Measurements from ENCODE around the gene TRIM52. TPM values are rescaled to one million over a fixed set of nuclear protein-coding genes. Genes with fewer than 3 reads are reported as not detected.

TRIM52 gene
- total and polyA plus RNA-seq, 2 of the 4 experiments (the other 2 are of a cell fraction), result 2.3 to 6.9 TPM

DNA sequence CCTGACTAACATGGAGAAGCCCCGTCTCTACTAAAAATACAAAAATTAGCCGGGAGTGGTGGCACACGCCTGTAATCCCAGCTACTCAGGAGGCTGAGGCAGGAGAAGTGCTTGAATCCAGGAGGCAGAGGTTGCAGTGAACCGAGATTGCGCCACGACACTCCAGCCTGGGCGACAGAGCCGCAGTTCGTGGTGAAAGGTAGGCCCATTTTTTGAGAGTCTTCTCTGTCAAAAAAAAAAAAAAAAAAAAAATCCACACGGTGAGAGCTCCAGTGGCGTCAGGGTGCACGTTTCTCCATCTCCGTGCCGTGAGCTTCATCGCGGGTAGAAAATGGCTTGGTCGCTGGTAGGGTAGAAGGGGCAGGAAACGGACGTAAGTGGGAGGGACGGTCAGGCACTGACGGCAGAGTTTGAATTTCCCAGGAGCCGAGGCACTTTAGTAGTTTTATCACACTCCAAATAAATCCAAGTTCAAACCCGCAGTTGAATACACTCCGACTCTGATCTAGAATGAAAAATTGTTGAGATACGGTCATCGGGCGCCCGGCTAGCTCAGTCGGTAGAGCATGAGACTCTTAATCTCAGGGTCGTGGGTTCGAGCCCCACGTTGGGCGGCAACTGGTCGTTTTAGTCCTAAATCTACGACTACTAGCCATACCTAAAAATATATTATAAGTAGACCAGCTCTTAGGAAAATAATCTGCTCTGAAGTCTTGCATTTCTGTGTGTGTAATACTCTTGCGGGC, 53.6 kb downstream of the TRIM52 start:
- no TSS peak for BruUV-seq (replicated peaks)
- dilution Hi-C loops (cut with HindIII; ENCODE audit: low sequenced_read_pairs, unreplicated experiment), result no loop called here
- no CpG with 5 or more reads among the region's 36 CpGs for WGBS, 2 experiments (ENCODE audit: extremely low coverage in 2 of 2, insufficient read length in 1 of 2)

More for the DNA sequence above, 53.6 kb downstream of the TRIM52 start:
- Histone ChIP-seq H3K36me3 (ENCODE audit: control insufficient read depth, insufficient read depth, low read length) (no peaks in the 10 kb centered on the region), H3K9me1 (ENCODE audit: insufficient read depth, low read length) (0 out of 2 replicates have a peak, but pooled peaks cover 6% of the 10 kb centered on the region), H3K18ac (ENCODE audit: low read depth, low read length) (no peak overlapping the region), H4K5ac (ENCODE audit: low read depth, low read length) (no peak overlapping the region), H3K23ac (ENCODE audit: low read depth, low read length) (no peak overlapping the region), H4K91ac (ENCODE audit: insufficient read depth, low read depth, low read length) (no peak overlapping the region; the same call in 1 of the 2 replicates), H2AK9ac (replicated peaks; ENCODE audit: low read depth, low read length, poor library complexity) (peak overlapping the region; percentile 95), H3K79me1 (ENCODE audit: low read depth in 1 of 2, low read length in 2 of 2) (no peaks in the 10 kb centered on the region), H3K14ac (replicated peaks; ENCODE audit: low read depth, low read length) (peak overlapping the region; percentile 27), H3K9me3 (ENCODE audit: control insufficient read depth, insufficient read depth, low read length) (no peaks in the 10 kb centered on the region), H2AK5ac (ENCODE audit: low read depth, low read length) (peak overlapping the region; percentile 17; the same call in 1 of the 2 replicates), H3K9ac (ENCODE audit: low read depth, low read length) (peak overlapping the region; percentile 59), H2BK120ac (ENCODE audit: low read depth, low read length) (no peak overlapping the region), H3K4ac (ENCODE audit: low read depth, low read length) (0 out of 2 replicates have a peak overlapping the region, but pooled peaks have one; percentile 9), H3K4me3 (ENCODE audit: insufficient read depth, low read depth, low read length) (peak overlapping the region; percentile 72), H3K27ac (ENCODE audit: insufficient read depth, low read length) (peak overlapping the region; percentile 42), H4K8ac (ENCODE audit: low read depth in 2 of 2, low read length in 2 of 2) (peak overlapping the region in 1 of 2 experiments; percentile 33; a peak in 1 of 4 replicates), H2BK15ac (ENCODE audit: low read depth, low read length) (no peak overlapping the region), H2AFZ (replicated peaks; ENCODE audit: low read length, poor library complexity) (peak overlapping the region; percentile 92), H3K27me3 (ENCODE audit: control insufficient read depth, insufficient read depth, low read length) (no peaks in the 10 kb centered on the region; the same call in 1 of the 2 replicates), H3K4me1 (ENCODE audit: control insufficient read depth, insufficient read depth, low read length) (peaks cover 4% of the 10 kb centered on the region; the same call in 1 of the 2 replicates), H3K4me2 (ENCODE audit: low read depth, low read length) (peak overlapping the region; percentile 94), H2BK5ac (ENCODE audit: low read depth, low read length, poor library complexity, severe bottlenecking) (peak overlapping the region; percentile 48), H4K20me1 (ENCODE audit: insufficient read depth, low read length) (no peaks in the 10 kb centered on the region), H3K56ac (ENCODE audit: extremely low read depth, insufficient read depth, low read length) (peak overlapping the region; percentile 56), H2BK20ac (ENCODE audit: low read depth, low read length) (no peak overlapping the region)
- DNase-seq (peak; percentile 93), ATAC-seq (ENCODE audit: low read depth) (peak; percentile 77)
- ChIA-PET POLR2A (ENCODE audit: unreplicated experiment) (interaction anchor here (0.6 to 1.3 kb wide), 3 partner anchors 9 to 915 kb away, joined by 3 read pairs; partner anchors contain the start of gene TRIM41), CTCF (interaction anchor here (0.7 to 1.3 kb wide), 5 partner anchors 15 to 654 kb away, joined by 3 to 10 read pairs (median 4); no protein-coding TSS in a partner anchor)
- intact Hi-C loops (cut with micrococcal nuclease), result loop anchor here (1.0 kb wide), 4 partner anchors 11 to 36 kb away; partner anchors contain the start of gene RACK1
- TF ChIP-seq BHLHE40 (IDR thresholded peaks at IDR 0.05; ENCODE audit: low read depth, low read length) (peak; percentile 67), NFE2L2 (IDR thresholded peaks at IDR 0.05; ENCODE audit: low read depth, low read length) (no peak), MAFK (IDR thresholded peaks at IDR 0.05; ENCODE audit: low read depth, low read length) (no peak), FOS (IDR thresholded peaks at IDR 0.05; ENCODE audit: low read depth, low read length) (peak; percentile 92), RFX5 (IDR thresholded peaks at IDR 0.05; ENCODE audit: low read depth, low read length) (no peak), CEBPB (IDR thresholded peaks at IDR 0.05; ENCODE audit: low read depth, low read length) (0 out of 2 replicates have a peak, but pooled peaks have one; percentile 38), SMC3 (IDR thresholded peaks at IDR 0.05; ENCODE audit: low read depth, low read length) (no peak), RAD21 (IDR thresholded peaks at IDR 0.05; ENCODE audit: low read length) (no peak), RCOR1 (IDR thresholded peaks at IDR 0.05; ENCODE audit: insufficient replicate concordance, low read length) (peak; percentile 19)
- TF ChIP-seq, protein P1, sequence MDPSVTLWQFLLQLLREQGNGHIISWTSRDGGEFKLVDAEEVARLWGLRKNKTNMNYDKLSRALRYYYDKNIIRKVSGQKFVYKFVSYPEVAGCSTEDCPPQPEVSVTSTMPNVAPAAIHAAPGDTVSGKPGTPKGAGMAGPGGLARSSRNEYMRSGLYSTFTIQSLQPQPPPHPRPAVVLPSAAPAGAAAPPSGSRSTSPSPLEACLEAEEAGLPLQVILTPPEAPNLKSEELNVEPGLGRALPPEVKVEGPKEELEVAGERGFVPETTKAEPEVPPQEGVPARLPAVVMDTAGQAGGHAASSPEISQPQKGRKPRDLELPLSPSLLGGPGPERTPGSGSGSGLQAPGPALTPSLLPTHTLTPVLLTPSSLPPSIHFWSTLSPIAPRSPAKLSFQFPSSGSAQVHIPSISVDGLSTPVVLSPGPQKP (IDR thresholded peaks at IDR 0.05; ENCODE audit: borderline replicate concordance, low read depth, low read length), result no peak
- in situ Hi-C loops (cut with MboI; ENCODE audit: low sequenced_read_pairs), result no loop called here

All from IMR-90 (cell line).